Neuronal stem cell (in vitro differentiated cells): Measurements from ENCODE around the gene TMEM45B.

Source experiments
- DNase-seq: peaks from one replicate; pipeline ENCODE4 v3.0.0-alpha.2; 2013; ENCODE audit warnings: low spot score
- H2AFZ ChIP-seq: one replicate; pipeline ENCODE4 v1.6.1; 2013; ENCODE audit warnings: mild to moderate bottlenecking, low read length, inconsistent platforms
- H2AK5ac ChIP-seq: 2 replicates; pipeline ENCODE4 v1.6.1; 2013; ENCODE audit warnings: low read depth, mild to moderate bottlenecking, inconsistent platforms, low read length, moderate library complexity, mixed read lengths
- H2BK120ac ChIP-seq: 2 replicates; pipeline ENCODE4 v1.6.1; 2013; ENCODE audit warnings: low read depth, mild to moderate bottlenecking, inconsistent platforms, low read length, moderate library complexity, mixed read lengths
- H2BK12ac ChIP-seq: one replicate; pipeline ENCODE4 v1.6.1; 2013; ENCODE audit warnings: low read length, inconsistent platforms
- H2BK15ac ChIP-seq: 2 replicates; pipeline ENCODE4 v1.6.1; 2013; ENCODE audit warnings: mild to moderate bottlenecking, low read length, inconsistent platforms, mixed read lengths
- H2BK5ac ChIP-seq: one replicate; pipeline ENCODE4 v1.6.1; 2013; ENCODE audit warnings: inconsistent platforms, mild to moderate bottlenecking, low read length, moderate library complexity
- H3K14ac ChIP-seq: one replicate; pipeline ENCODE4 v1.6.1; 2013; ENCODE audit warnings: low read length, inconsistent platforms
- H3K18ac ChIP-seq: 2 replicates; pipeline ENCODE4 v1.6.1; 2013; ENCODE audit warnings: low read length, inconsistent platforms
- H3K23ac ChIP-seq: 2 replicates; pipeline ENCODE4 v1.6.1; 2013; ENCODE audit warnings: low read depth, mild to moderate bottlenecking, mixed read lengths, low read length, inconsistent platforms; ENCODE audit not compliant: poor library complexity
- H3K27ac ChIP-seq: replicated peaks from 3 replicates; pipeline ENCODE4 v1.5.1; 2013; ENCODE audit warnings: low read length, inconsistent platforms
- H3K27me3 ChIP-seq, 3 experiments: 2 replicates each; pipeline ENCODE4 v1.6.1; 2013; ENCODE audit warnings: low read length in 3 of 3, mild to moderate bottlenecking in 2 of 3, inconsistent platforms in 1 of 3, low read depth in 1 of 3, mixed read lengths in 1 of 3, moderate library complexity in 1 of 3; ENCODE audit not compliant: control insufficient read depth in 3 of 3, insufficient read depth in 3 of 3
- H3K36me3 ChIP-seq, 2 donors: replicated peaks in 1 of 2; 2 replicates each; pipeline ENCODE4 v1.6.1; 2013; ENCODE audit warnings: low read length in 2 of 2; ENCODE audit not compliant: control insufficient read depth in 2 of 2, insufficient read depth in 2 of 2
- H3K4ac ChIP-seq: 2 replicates; pipeline ENCODE4 v1.6.1; 2013; ENCODE audit warnings: inconsistent platforms, mild to moderate bottlenecking, low read length, moderate library complexity
- H3K4me1 ChIP-seq, 2 donors: 1 replicate in 1 of 2; 2 replicates in 1 of 2; pipeline ENCODE4 v1.6.1; 2013; ENCODE audit warnings: low read length in 2 of 2, low read depth in 1 of 2; ENCODE audit not compliant: control insufficient read depth in 2 of 2, insufficient read depth in 1 of 2
- H3K4me2 ChIP-seq: one replicate; pipeline ENCODE4 v1.6.1; 2013; ENCODE audit warnings: mild to moderate bottlenecking, low read length, inconsistent platforms; ENCODE audit not compliant: insufficient read depth, poor library complexity, severe bottlenecking
- H3K4me3 ChIP-seq, 2 donors: 2 replicates each; pipeline ENCODE4 v1.5.1; 2013; ENCODE audit warnings: low read length in 2 of 2, mild to moderate bottlenecking in 2 of 2, inconsistent platforms in 1 of 2, moderate library complexity in 1 of 2
- H3K79me1 ChIP-seq: one replicate; pipeline ENCODE4 v1.6.1; 2013; ENCODE audit warnings: low read depth, mild to moderate bottlenecking, inconsistent platforms, low read length, moderate library complexity
- H3K9ac ChIP-seq: one replicate; pipeline ENCODE4 v1.6.1; 2013; ENCODE audit warnings: mild to moderate bottlenecking, low read depth, low read length, inconsistent platforms; ENCODE audit not compliant: poor library complexity
- H3K9me3 ChIP-seq, 2 donors: replicated peaks in 1 of 2; 2 replicates each; pipeline versions ENCODE3 to v1.6.1; 2013; ENCODE audit warnings: low read length in 2 of 2, mild to moderate bottlenecking in 2 of 2, inconsistent platforms in 1 of 2, low read depth in 1 of 2, mixed read lengths in 1 of 2, moderate library complexity in 1 of 2; ENCODE audit not compliant: control insufficient read depth in 2 of 2, insufficient read depth in 1 of 2
- H4K8ac ChIP-seq: one replicate; pipeline ENCODE4 v1.6.1; 2013; ENCODE audit warnings: low read depth, mild to moderate bottlenecking, inconsistent platforms, low read length, moderate library complexity
- H4K91ac ChIP-seq: one replicate; pipeline ENCODE4 v1.6.1; 2013; ENCODE audit warnings: low read length, low read depth, mild to moderate bottlenecking, inconsistent platforms; ENCODE audit not compliant: poor library complexity
- WGBS, 2 donors: extraction: QIAGEN DNeasy Blood & Tissue Kit; methylation state at CpG; one replicate each; pipeline ENCODE4 v1.1.7; 2013; ENCODE audit warnings: missing lambda C conversion rate in 2 of 2, mixed read lengths in 1 of 2; ENCODE audit not compliant: insufficient read length in 2 of 2, insufficient replicate concordance in 1 of 2; ENCODE audit errors: extremely low coverage in 2 of 2; 5-methylcytosine and 5-hydroxymethylcytosine counted together

Gene TMEM45B

DNA sequence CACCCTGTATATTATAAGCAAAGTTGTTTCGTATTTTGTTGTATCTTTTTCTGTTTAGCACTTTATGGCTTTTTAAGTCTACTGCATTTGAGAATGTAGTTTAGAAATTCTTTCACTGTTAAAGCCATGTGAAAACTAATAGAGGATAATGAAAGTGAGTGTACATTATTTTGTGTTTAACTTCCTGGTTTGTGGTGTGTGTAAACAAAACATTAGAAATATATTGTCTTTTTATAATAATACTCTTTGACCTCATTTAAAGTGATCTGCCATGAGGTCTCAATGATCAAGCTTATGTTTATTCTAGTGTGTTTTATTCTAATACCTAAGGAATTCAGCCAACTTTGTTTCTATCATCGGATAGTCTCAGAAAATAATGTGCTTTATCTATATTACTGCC, 27.4 kb upstream of the TMEM45B start:
- no peak overlapping the region for H2BK15ac ChIP-seq

DNA sequence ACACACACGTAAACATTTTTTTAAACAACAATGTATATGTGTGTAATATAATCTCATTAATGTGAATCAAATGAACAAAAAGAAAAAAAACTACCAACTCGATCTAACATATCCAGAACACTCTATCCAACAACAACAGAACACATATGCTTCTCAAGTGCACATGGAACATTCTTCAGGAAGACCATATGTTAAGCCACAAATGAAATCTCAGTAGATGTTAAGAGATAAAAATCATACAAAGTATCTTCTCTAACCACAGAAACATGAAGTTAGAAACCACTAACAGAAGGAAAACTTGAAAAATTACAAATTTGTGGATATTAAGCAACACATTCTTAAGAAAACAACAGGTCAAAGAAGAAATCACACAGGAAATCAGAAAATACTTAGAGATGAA, 25.5 kb upstream of the TMEM45B start:
- H4K91ac ChIP-seq = no peak overlapping the region
- no peak overlapping the region for H3K4ac ChIP-seq
- no peak overlapping the region for H3K18ac ChIP-seq

More for the DNA sequence above, 27.4 kb upstream of the TMEM45B start:
- H2AFZ ChIP-seq = no peak overlapping the region
- H2BK120ac ChIP-seq = no peak overlapping the region
- H3K4ac ChIP-seq = no peak overlapping the region
- no peak overlapping the region for H2AK5ac ChIP-seq
- H3K9me3 ChIP-seq = no peaks in the 10 kb centered on the region
- H3K27ac ChIP-seq = no peak overlapping the region
- no peak overlapping the region for H3K4me2 ChIP-seq
- no peak overlapping the region for H3K18ac ChIP-seq
- no peaks in the 10 kb centered on the region for H3K79me1 ChIP-seq
- DNase-seq = no peak
- H2BK12ac ChIP-seq = no peak overlapping the region
- H2BK5ac ChIP-seq = no peak overlapping the region
- H3K36me3 ChIP-seq = no peaks in the 10 kb centered on the region
- peaks cover 0 to 5% (median 0%) of the 10 kb centered on the region in 3 experiments for H3K27me3 ChIP-seq
- H3K9ac ChIP-seq = no peak overlapping the region
- H4K8ac ChIP-seq = no peak overlapping the region
- no peak overlapping the region for H3K4me3 ChIP-seq
- H3K14ac ChIP-seq = no peak overlapping the region
- no peak overlapping the region for H3K23ac ChIP-seq
- no CpG with 5 or more reads among the region's 2 CpGs for WGBS, 2 donors
- H4K91ac ChIP-seq = no peak overlapping the region
- no peaks in the 10 kb centered on the region for H3K4me1 ChIP-seq

DNA sequence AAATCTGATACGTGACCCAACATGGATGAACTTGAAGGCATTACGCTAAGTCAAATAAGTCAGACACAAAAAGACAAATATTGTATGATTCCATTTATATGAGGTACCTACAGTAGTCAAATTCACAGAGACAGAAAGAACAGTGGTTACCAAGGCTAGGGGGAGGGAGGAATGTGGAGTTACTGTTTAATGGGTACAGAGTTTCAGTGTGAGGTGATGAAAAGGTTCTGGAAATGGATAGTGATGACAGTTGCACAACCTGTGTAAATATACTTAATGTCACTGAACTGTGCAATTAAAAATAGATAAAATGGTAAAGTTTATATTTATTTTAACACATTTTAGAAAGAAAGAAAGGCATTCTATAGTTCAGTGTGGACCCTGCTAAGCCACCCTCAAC, 24.1 kb upstream of the TMEM45B start:
- H3K9me3 ChIP-seq = peaks cover 2 to 4% of the 10 kb centered on the region in 2 donors
- no peak overlapping the region for H2BK5ac ChIP-seq
- no peak overlapping the region for H4K8ac ChIP-seq
- H4K91ac ChIP-seq = no peak overlapping the region
- H3K4me3 ChIP-seq = no peak overlapping the region
- no peak for DNase-seq
- no peak overlapping the region for H3K4me2 ChIP-seq
- H3K9ac ChIP-seq = no peak overlapping the region
- H3K4ac ChIP-seq = no peak overlapping the region
- no peaks in the 10 kb centered on the region for H3K36me3 ChIP-seq
- no peak overlapping the region for H3K23ac ChIP-seq
- no peak overlapping the region for H3K14ac ChIP-seq
- no peak overlapping the region for H2AFZ ChIP-seq
- H3K4me1 ChIP-seq = no peaks in the 10 kb centered on the region
- no peaks in the 10 kb centered on the region for H3K79me1 ChIP-seq
- H2BK15ac ChIP-seq = no peak overlapping the region
- H3K18ac ChIP-seq = no peak overlapping the region
- H2BK12ac ChIP-seq = no peak overlapping the region
- no peak overlapping the region for H3K27ac ChIP-seq
- WGBS, 2 donors = no CpG with 5 or more reads among the region's 2 CpGs
- no peak overlapping the region for H2AK5ac ChIP-seq
- H2BK120ac ChIP-seq = no peak overlapping the region
- peaks cover 0 to 5% (median 0%) of the 10 kb centered on the region in 3 experiments for H3K27me3 ChIP-seq

More for the DNA sequence above, 25.5 kb upstream of the TMEM45B start:
- Histone ChIP-seq H3K4me1 (no peaks in the 10 kb centered on the region), H2BK5ac (no peak overlapping the region), H3K79me1 (no peaks in the 10 kb centered on the region), H2BK120ac (no peak overlapping the region), H2BK12ac (no peak overlapping the region), H2AK5ac (no peak overlapping the region), H3K9me3 (no peaks in the 10 kb centered on the region), H2AFZ (no peak overlapping the region), H3K14ac (no peak overlapping the region), H3K27ac (no peak overlapping the region), H3K27me3 (peaks cover 0 to 5% (median 0%) of the 10 kb centered on the region in 3 experiments), H4K8ac (no peak overlapping the region), H2BK15ac (no peak overlapping the region), H3K36me3 (no peaks in the 10 kb centered on the region), H3K4me3 (no peak overlapping the region), H3K23ac (no peak overlapping the region), H3K9ac (no peak overlapping the region), H3K4me2 (no peak overlapping the region)
- DNase-seq = no peak
- WGBS, 2 donors = no CpG with 5 or more reads among the region's 2 CpGs

DNA sequence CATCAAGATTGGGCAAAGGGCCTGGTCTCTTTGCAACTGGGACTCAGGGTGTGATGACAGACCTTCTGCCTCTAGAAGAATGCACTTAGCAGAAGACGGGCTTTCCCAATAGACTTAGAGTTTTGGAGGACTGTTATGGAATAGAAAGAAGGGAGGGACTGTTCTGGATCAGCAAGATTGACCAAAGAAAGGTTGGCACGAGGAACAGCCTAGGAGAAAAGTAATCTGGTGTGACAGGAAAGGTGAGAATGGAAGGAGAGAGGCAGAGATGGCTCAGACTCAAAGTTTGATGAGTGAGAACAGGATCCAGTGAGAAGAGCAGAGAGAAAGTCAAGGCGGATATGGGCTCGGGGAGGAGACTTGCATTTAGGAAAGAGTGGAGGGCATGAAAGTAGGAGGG, 23.0 kb upstream of the TMEM45B start:
- Histone ChIP-seq H3K4me3 (no peak overlapping the region), H3K27ac (no peak overlapping the region), H2BK15ac (no peak overlapping the region), H4K8ac (no peak overlapping the region), H3K9ac (no peak overlapping the region), H2BK12ac (no peak overlapping the region), H3K27me3 (peaks cover 0 to 5% (median 0%) of the 10 kb centered on the region in 3 experiments), H3K79me1 (no peaks in the 10 kb centered on the region), H3K9me3 (peaks cover 4% of the 10 kb centered on the region in 2 donors), H3K23ac (no peak overlapping the region), H2AFZ (no peak overlapping the region), H3K14ac (no peak overlapping the region), H4K91ac (no peak overlapping the region), H3K36me3 (no peaks in the 10 kb centered on the region), H3K4ac (no peak overlapping the region), H3K4me1 (no peaks in the 10 kb centered on the region), H2BK120ac (no peak overlapping the region), H3K18ac (no peak overlapping the region), H2AK5ac (no peak overlapping the region), H3K4me2 (no peak overlapping the region), H2BK5ac (no peak overlapping the region)
- no peak for DNase-seq
- WGBS, 2 donors = no CpG with 5 or more reads among the region's 4 CpGs
